GM06990 (cell line): Measurements from ENCODE around the gene SELENOO.

ENCODE experiments used
- DNase-seq: peaks from one replicate; pipeline ENCODE4 v3.0.0-alpha.2; 2011; ENCODE audit not compliant: insufficient read length; ENCODE audit errors: extremely low read depth
- H3K27me3 ChIP-seq: replicated peaks from 2 replicates; pipeline ENCODE4 v1.6.0; 2011; ENCODE audit warnings: low read length; ENCODE audit not compliant: control insufficient read depth, insufficient read depth
- H3K36me3 ChIP-seq: 2 replicates; pipeline ENCODE4 v1.5.1; 2011; ENCODE audit warnings: low read length; ENCODE audit not compliant: control insufficient read depth, insufficient read depth
- H3K4me3 ChIP-seq: replicated peaks from 2 replicates; pipeline ENCODE4 v1.5.1; 2011; ENCODE audit warnings: low read depth, mild to moderate bottlenecking, control low read depth, low read length
- CTCF ChIP-seq: IDR thresholded peaks from 2 replicates; pipeline ENCODE4 v1.5.1; 2011; ENCODE audit warnings: low read length, control low read depth, mild to moderate bottlenecking, inconsistent platforms; ENCODE audit not compliant: insufficient read depth, poor library complexity, severe bottlenecking

The SELENOO gene

GRCh38 chr22:50259302-50259701 lies 58.5 kb downstream of the SELENOO start:
- no peaks in the 10 kb centered on the region for H3K27me3 ChIP-seq
- TF ChIP-seq CTCF: no peak
- no peak for DNase-seq
- H3K4me3 ChIP-seq: no peak overlapping the region
- no peaks in the 10 kb centered on the region; the same call in none of the 2 replicates for H3K36me3 ChIP-seq

GRCh38 chr22:50260434-50260800 lies 59.6 kb downstream of the SELENOO start:
- H3K36me3 ChIP-seq: no peaks in the 10 kb centered on the region; the same call in none of the 2 replicates
- peak overlapping the region; percentile 76 for H3K4me3 ChIP-seq
- DNase-seq: no peak
- no peaks in the 10 kb centered on the region for H3K27me3 ChIP-seq
- no peak for TF ChIP-seq CTCF

GRCh38 chr22:50260801-50261614 lies 60.2 kb downstream of the SELENOO start:
- H3K27me3 ChIP-seq: no peaks in the 10 kb centered on the region
- peak; percentile 68 for DNase-seq
- no peaks in the 10 kb centered on the region; the same call in none of the 2 replicates for H3K36me3 ChIP-seq
- no peak for TF ChIP-seq CTCF
- peak overlapping the region; percentile 76 for H3K4me3 ChIP-seq

- DNase-seq: peak; percentile 69
- H3K27me3 ChIP-seq: no peaks in the 10 kb centered on the region
- peak within 1 kb of the TSS; percentile 76 for H3K4me3 ChIP-seq
- no peaks in the 10 kb centered on the region; the same call in none of the 2 replicates for H3K36me3 ChIP-seq
- no peak for TF ChIP-seq CTCF
These were observed 61.0 kb downstream of the SELENOO start, which contains the start of gene MAPK12 for GRCh38 chr22:50261615-50262459. Gene MAPK12, minus strand, starts transcription at chr22:50261683. Its CDS starts 174 bp downstream, at chr22:50261509.

- DNase-seq: no peak
- no peak overlapping the region for H3K4me3 ChIP-seq
- no peaks in the 10 kb centered on the region; the same call in none of the 2 replicates for H3K36me3 ChIP-seq
- H3K27me3 ChIP-seq: no peaks in the 10 kb centered on the region
- TF ChIP-seq CTCF: no peak
These were observed 61.7 kb downstream of the SELENOO start for GRCh38 chr22:50262460-50262911.
